ENCODE results near the gene ZNF839. TPM values are rescaled to one million over a fixed set of nuclear protein-coding genes. Genes with fewer than 3 reads are reported as not detected.

The ZNF839 gene
- polyA plus RNA-seq, 1 donor: 13.1 TPM

GRCh38 chr14:102342238-102342637, 22.7 kb downstream of the ZNF839 start:
- DNase-seq: no peak

- DNase-seq: no peak
These were observed 24.5 kb downstream of the ZNF839 start for GRCh38 chr14:102344084-102344483.

- DNase-seq: no peak
These were observed 24.9 kb downstream of the ZNF839 start for GRCh38 chr14:102344485-102344884.

- no peak for DNase-seq
These were observed 25.7 kb downstream of the ZNF839 start for GRCh38 chr14:102345232-102345631.

GRCh38 chr14:102346645-102347044, 27.1 kb downstream of the ZNF839 start:
- no peak for DNase-seq

- DNase-seq: no peak
These were observed 28.8 kb downstream of the ZNF839 start for GRCh38 chr14:102348376-102348775.

GRCh38 chr14:102351023-102351422, 31.5 kb downstream of the ZNF839 start:
- no peak for DNase-seq

GRCh38 chr14:102351593-102351992, 32.0 kb downstream of the ZNF839 start:
- DNase-seq: peak; percentile 12

GRCh38 chr14:102352213-102352612, 32.7 kb downstream of the ZNF839 start:
- DNase-seq: no peak

- no peak for DNase-seq
These were observed 33.6 kb downstream of the ZNF839 start for GRCh38 chr14:102353126-102353619.

- DNase-seq: no peak
These were observed 36.7 kb downstream of the ZNF839 start for GRCh38 chr14:102356280-102356679.

GRCh38 chr14:102359341-102359740, 39.8 kb downstream of the ZNF839 start:
- no peak for DNase-seq

GRCh38 chr14:102360388-102360787, 40.8 kb downstream of the ZNF839 start:
- no peak for DNase-seq

GRCh38 chr14:102362084-102362483, 42.5 kb downstream of the ZNF839 start:
- DNase-seq: no peak

- peak; percentile 95 for DNase-seq
These were observed 43.1 kb downstream of the ZNF839 start, which contains the start of the genes CINP and TECPR2 for GRCh38 chr14:102362545-102363181. CINP (minus strand) TSS chr14:102362890; CDS start chr14:102362851, 39 bp downstream. TECPR2 (plus strand) TSS chr14:102362941; CDS start chr14:102376722, 13,781 bp downstream.

GRCh38 chr14:102363182-102363943, 43.8 kb downstream of the ZNF839 start:
- peak; percentile 39 for DNase-seq

GRCh38 chr14:102370305-102370809, 50.8 kb downstream of the ZNF839 start:
- DNase-seq: no peak

- no peak for DNase-seq
These were observed 51.8 kb downstream of the ZNF839 start for GRCh38 chr14:102371361-102371760.

GRCh38 chr14:102373110-102373509, 53.6 kb downstream of the ZNF839 start:
- no peak for DNase-seq

- DNase-seq: no peak
These were observed 54.7 kb downstream of the ZNF839 start for GRCh38 chr14:102374264-102374663.

- no peak for DNase-seq
These were observed 55.6 kb downstream of the ZNF839 start for GRCh38 chr14:102375119-102375518.

GRCh38 chr14:102377696-102378095, 58.1 kb downstream of the ZNF839 start:
- DNase-seq: no peak

GRCh38 chr14:102378830-102379229, 59.3 kb downstream of the ZNF839 start:
- no peak for DNase-seq

GRCh38 chr14:102387086-102387485, 67.5 kb downstream of the ZNF839 start:
- no peak for DNase-seq
